Raji (cell line): ENCODE results near the gene SNX19.

Experiments
- POLR2A ChIP-seq: IDR thresholded peaks from 2 replicates; pipeline ENCODE4 v1.6.1; 2011; ENCODE audit warnings: low read depth, low read length, control low read depth; ENCODE audit not compliant: insufficient read depth

The SNX19 gene

GRCh38 chr11:130839981-130840666 lies 76.2 kb downstream of the SNX19 start:
- no peak for TF ChIP-seq POLR2A

- no peak for TF ChIP-seq POLR2A
These were observed 79.1 kb downstream of the SNX19 start for GRCh38 chr11:130837194-130837593.

- no peak for TF ChIP-seq POLR2A
These were observed 81.4 kb downstream of the SNX19 start for GRCh38 chr11:130834886-130835285.

- TF ChIP-seq POLR2A: no peak
These were observed 83.5 kb downstream of the SNX19 start for GRCh38 chr11:130832566-130833425.

- TF ChIP-seq POLR2A: no peak
These were observed 84.3 kb downstream of the SNX19 start for GRCh38 chr11:130831976-130832375.

- TF ChIP-seq POLR2A: no peak
These were observed 84.8 kb downstream of the SNX19 start for GRCh38 chr11:130831506-130831905.

- TF ChIP-seq POLR2A: no peak
These were observed 85.7 kb downstream of the SNX19 start for GRCh38 chr11:130830566-130830965.

- no peak for TF ChIP-seq POLR2A
These were observed 86.3 kb downstream of the SNX19 start for GRCh38 chr11:130829920-130830511.

GRCh38 chr11:130828741-130829140 lies 87.5 kb downstream of the SNX19 start:
- no peak for TF ChIP-seq POLR2A

GRCh38 chr11:130827451-130828377 lies 88.6 kb downstream of the SNX19 start:
- no peak for TF ChIP-seq POLR2A

- no peak for TF ChIP-seq POLR2A
These were observed 89.7 kb downstream of the SNX19 start for GRCh38 chr11:130826572-130826971.

- no peak for TF ChIP-seq POLR2A
These were observed 90.3 kb downstream of the SNX19 start for GRCh38 chr11:130825983-130826382.

GRCh38 chr11:130825561-130825960 lies 90.7 kb downstream of the SNX19 start:
- TF ChIP-seq POLR2A: no peak
